NOMO-1 (cell line): ENCODE measurements around the gene CASP3.
A peak's percentile ranks its signal among the peaks of the same experiment; 100 is the strongest.

ENCODE experiments used
- DNase-seq, 2 experiments: peaks; one replicate each; lab custom pipeline; 2025; ENCODE audit not compliant: unreplicated experiment in 2 of 2; lab: John Stamatoyannopoulos, UW

CASP3 gene

DNA sequence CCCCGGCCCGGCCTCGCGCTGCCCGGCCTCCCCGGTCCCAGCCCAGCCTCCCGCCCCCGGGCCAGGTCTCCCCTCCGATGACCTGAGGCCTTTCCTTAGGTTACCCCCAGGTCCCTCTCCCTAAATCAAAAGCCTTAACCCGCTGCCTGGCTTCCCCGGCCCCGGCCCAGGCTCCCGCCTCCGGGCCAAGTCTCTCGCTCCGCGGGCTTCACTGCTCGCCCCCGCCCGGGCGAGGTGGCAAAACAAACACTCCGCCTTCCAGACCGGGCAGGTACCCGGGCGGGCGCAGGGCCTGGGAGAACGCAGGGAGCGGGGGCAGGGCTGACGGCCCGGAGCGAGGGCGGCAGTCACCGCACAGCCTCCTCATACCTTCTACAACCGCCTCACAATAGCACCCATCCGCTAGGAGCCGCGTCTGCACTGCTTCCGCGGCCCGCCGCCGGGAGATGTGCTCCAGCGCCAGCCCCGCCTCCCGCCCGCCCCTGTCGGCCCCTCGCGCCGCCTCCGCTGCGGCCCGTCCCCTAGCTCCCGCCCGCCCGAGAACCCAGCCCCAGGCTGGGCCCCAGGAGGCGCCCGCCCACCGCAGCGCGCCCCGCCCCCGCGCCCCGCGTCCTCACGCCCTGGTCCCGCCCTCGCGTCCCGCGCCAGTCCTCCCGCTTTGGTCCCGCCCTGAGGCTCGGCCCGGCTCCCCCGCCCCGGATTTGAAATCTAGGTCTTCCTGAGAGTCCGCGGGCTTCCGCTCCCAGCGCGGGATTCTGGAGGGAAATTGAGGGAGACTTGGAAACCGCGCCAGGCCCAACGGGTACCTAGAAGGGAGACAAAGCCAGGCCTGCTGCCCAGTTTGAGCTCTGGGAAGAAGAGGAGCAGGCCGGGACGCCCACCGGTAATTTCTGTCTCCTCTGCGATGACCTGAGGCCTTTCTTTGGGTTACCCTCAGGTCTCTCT is at the start of gene CASP3, which contains the start of gene PRIMPOL:
CASP3 (minus strand) TSS at position 422 of the 945 bp plus-strand sequence. CDS start 10,994 bp downstream, outside the sequence.
PRIMPOL (plus strand) TSS at position 713 of the 945 bp plus-strand sequence. CDS start 7,403 bp downstream, outside the sequence.
- peak; percentile 84 to 99 for DNase-seq

DNA sequence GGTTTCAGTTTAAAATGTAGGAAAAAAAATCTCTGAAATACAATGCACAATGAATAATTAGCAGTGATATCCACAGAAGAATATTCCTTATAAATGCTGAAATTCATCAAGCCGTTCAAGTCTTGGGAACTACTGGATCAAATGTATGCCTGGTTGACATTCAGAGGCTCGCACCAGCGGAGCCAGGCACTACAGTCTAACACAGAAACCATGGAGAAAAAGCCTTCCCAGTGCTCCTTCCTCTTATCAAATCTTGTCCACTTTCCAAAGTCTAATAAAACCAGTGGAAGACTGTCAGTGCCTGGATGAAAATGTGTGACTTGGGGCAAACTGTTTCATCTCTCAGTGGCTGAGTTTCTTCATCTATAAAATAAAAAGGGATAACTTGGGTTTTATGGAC is 48.7 kb upstream of the CASP3 start:
- DNase-seq, result no peak

DNA sequence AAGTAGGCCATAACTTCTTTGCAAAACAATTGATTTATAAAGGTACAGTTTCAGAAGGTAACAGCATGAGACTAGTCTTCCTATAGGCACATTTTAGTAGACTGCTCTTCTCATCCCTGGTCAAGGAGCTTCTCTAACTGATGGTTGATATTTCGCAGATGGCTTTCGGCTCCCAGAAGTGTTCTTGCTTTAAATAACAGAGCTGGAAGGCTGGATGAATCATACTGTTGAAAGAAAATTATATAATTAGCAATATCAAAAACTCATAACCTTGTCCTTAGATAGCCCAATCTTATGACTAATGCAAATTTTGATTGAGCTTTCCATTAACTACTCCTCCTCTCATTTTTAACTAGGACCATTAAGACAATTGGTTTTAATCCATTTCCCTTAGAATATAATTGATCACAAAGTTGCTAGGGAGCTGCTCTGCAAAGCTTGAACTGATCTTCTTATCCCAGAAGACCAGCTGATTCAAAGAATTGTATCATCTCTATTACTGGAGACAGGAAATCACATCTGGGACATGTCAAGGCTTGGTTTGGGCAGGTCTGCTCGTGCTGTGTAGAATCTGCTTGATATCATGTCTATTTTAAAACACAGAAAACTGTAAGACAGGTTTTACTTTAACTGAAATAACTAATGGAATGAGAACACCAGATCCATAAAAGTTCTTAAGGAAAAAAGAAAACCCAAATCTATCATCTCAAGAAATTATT is 46.1 kb upstream of the CASP3 start:
- no peak for DNase-seq

DNA sequence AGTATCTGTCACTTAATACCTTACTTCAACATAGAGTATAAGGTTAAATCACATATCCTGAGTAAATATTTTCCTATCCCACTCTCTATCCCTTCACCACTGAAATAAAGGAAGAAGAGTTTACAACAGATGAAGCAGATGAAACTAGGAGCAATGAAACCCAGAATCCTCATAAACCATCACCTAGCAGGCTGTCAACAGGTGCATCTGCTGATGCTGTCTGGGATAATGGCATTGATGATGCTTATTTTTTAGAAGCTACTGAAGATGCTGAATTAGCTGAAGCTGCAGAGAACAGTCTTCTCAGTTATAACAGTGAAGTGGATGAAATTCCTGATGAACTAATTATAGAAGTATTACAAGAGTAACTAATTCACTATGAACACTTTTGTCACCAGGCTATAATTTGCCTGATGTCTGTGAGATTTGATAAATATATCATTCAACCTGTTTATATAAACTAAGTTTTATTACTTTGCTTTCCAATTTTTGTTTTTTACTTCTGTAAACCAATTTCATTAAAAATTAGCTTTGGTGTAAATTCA is 45.2 kb upstream of the CASP3 start:
- no peak for DNase-seq

DNA sequence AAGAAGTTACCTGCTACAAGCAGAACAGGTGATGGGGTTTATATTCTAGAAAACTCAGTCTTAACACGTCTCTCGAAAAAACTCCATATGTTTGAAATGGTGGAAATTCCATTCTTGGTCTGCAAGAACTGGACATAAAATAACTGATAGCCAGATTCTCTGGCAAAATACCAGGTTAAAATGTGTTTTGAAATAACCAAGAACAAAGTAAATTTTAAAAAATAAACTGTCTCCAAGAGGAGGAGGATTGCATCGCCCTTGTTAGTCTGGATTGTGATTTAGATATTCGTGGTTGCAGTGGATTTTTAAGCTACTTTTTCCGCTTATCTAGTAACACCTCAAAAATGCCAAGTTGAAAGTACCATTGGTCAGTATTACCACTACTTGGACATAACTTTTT is 43.8 kb upstream of the CASP3 start:
- no peak for DNase-seq

DNA sequence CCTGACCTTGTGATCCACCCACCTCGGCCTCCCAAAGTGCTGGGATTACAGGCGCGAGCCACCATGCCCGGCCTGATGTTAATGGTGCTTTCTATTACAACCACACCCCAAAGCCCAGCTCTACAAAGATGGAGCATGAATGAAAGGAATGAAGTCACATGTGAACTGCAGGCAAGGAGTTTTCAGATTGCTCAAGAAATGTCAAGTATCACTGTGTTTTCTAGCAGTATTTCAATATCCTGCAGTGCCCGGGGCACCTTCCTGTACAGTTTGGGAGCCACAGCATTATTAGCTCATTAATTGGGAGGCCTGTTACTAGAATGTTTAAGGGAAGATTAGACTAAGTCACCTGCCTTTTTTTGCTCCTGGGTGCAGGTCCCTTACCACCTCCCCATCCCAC is 40.4 kb upstream of the CASP3 start:
- DNase-seq, result no peak

DNA sequence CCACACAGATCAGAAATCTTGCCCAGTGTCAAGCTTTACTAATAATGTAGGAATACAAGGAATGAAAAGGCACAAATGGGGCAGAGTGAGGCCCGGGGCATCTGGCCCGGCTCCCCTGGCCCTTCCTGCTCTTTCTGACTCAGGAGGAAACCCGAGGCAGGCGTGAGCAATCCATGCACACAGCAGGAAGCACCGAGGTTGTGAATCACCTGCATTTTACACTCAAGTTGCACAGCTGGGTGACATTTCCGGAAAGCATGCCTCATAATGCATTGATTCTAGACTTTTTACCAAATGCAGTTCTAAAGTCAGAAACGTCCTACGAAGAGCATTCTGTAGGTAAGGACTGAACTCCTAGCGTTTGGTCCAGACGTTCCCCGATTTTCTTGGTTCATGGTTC is 39.2 kb upstream of the CASP3 start:
- no peak for DNase-seq

DNA sequence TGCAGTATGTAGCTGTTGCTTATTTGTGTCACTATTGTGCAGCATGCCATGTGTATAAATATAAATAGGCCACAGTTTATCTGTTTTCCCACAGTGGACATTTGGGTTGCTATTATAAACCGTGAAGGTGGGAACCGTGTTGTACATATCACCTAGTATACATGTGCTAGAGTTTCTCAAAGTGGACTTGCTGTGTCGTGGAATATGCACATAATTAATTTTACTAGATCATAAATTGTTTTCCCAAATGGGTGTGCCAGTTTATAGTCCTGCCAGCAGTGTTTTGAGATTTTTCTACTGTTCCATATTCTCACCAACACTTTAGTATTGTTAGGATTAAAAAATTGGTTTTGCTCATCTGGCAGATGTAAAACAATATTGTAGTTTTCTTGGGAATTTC is 38.8 kb upstream of the CASP3 start:
- no peak for DNase-seq

DNA sequence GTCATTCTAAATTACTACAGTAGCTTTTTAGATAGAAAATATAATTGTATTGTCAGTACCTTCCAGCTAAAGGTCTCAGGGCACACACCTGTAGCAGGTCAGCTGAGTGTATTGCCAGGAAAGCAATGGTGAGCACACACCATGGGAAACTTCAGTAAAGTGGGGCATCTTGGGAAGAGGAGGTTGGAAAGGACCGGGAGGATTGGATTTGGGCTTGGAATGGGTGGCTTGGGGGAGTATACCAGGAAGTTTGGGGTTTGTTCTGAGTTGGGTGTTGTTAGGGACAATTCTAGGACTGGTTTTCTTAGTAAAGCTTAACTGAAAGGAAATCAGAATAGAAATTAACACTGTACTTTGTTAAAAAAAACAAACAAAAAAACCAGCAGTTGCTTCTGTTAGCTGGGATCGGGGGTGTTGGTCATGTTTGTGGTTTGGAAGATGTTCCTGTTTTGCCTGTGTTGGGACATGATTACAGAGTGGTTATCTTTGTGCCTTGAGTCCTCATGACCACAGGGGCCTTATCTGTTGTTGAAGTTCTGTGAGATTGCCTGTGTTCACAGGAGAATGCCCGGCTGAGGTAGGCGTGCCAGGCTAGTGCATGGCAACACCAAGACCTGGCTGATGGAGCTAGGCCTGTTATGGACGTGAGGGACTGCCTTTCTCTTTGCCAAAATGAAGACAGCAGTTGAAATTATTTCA is 35.4 kb upstream of the CASP3 start:
- DNase-seq, result peak; percentile 91 to 93

DNA sequence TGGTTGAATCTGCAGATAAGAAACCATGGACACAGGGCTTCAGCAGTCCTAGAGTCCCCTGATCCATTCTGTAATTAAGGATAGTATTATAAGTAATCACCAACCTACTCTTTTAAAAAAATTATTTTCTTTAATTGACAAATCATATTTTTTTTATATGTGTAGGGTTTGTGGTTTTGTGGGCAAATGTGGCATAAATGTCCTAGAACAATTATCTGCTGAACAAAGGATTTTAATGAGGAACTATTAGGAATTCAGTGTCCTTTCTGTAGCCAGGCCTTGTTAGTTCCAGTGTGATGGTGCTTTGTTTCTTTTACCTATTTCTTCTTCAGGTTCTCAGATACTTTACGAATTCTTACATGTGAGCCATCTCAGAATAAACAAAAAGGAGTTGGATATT is 32.7 kb upstream of the CASP3 start:
- DNase-seq, result no peak

DNA sequence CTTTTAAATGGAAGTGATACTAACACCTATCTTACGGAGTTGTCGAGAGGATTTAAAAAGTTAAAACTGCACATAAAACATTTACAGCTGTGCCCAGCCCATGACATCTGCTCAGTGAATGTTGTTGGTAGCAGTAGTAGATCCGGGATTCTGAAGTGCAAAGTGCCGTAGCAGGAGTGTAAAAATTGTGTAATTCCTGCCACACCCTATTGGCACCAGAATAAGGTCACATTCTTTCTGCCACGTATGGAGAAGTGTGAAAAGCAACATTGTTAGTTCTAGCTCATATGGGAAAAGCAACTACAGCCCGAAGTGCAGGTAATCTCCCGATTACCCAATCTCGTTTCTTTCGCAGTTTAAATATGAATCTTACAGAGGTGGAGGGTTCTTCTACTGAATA is 31.5 kb upstream of the CASP3 start:
- DNase-seq, result no peak

DNA sequence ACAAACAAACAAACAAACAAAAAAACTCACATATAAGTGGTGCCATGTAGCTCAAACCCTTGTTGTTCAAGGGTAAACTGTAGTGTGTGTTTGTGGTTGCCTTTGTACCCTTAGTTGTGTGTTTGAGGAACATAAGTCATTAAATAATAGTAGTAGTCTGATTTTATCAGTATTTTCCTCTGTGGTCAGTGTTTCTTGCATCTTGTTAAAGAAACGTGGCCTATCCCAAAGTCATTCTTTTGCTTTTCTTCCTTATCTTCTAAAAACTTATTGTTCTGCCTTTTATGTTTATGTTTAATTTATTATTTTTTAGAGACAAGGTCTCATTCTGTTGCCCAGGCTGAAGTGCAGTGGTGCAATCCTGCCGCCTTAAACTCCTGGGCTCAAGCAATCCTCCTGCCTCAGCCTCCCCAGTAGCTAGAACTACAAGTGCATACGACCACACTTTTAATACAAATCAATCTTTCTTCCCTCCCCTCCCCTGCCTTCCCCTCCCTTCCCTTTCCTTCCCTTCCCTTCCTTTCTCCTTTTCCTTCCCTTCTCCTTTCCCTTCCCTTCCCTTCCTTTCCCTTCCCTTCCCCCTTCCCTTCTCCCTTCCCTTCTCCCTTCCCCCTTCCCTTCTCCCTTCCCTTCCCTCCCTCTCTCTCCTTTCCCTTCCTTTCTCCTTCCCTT is 26.7 kb upstream of the CASP3 start:
- DNase-seq, result no peak

DNA sequence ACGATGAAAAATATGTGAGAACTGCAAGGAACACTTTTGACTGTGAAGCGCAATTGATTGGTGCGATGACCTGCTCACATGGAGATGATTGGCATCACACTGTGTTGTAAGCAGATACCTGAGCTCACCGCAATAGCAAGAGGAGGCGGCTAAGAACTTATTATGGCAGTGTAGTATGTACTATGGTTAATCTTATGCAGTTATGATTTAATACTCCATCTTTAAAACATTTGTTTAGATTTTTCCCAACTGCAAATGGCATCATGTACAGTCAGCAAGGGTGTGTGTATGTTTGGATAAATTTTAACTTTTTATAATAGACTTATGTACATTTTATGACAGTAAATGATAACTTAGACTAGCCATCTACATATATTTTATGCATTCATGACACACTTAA is 25.8 kb upstream of the CASP3 start:
- no peak for DNase-seq

DNA sequence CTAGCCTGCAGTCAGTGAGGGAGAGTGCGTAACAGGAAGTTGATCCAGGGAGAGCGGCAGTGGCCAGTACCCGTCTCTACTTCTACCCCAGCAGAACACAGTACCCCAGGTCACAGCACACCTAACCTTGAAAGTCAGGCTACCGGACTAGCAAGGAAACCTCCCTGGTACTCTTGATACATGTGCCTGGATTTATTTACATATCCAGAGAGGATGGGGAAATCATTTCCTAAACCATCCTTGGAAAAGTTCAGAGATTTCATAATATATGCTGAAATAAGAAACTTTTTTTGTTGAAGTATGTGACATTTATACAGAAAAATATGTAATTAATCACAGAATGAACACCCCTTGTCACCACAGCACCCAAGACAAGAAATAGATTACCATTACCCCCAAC is 24.8 kb upstream of the CASP3 start:
- no peak for DNase-seq

DNA sequence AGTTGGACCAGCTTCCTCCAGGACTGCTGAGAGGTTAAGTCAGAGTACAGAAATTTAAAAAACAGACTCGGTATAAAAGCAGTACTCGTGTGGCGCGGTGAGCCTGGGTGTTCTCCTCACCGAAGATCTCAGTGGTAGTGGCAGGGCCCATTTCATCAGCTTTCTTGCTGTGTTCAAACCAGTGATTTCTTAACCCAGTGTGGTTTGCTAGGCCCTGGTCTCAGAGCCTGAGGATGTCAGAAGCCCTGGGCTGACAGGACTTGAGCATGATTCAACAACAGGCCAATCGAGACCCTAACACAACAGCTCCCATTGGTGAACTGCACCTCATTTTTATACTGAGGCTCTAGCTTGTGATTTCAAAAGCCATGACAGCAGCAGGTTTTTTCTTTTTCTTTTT is 23.5 kb upstream of the CASP3 start:
- no peak for DNase-seq

DNA sequence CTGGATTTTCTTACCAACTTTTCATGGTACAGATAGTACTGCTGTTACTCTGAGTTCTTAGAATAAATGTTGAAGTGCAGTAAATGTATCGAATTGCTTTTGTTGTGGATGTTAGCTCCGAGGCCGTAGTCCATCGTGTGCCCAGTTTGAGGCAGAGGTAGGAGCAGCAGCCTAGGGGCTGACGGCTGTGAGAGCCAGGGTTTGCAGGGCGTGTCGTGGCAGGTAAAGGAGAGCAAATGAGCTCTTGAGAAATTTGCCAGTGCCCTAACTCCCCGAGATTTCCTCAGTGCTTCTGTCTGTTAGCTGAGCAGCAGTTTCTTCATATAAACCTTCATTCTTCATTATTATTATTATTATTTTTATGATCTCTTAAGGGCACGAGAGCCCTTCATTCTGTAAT is 21.9 kb upstream of the CASP3 start:
- DNase-seq, result no peak

DNA sequence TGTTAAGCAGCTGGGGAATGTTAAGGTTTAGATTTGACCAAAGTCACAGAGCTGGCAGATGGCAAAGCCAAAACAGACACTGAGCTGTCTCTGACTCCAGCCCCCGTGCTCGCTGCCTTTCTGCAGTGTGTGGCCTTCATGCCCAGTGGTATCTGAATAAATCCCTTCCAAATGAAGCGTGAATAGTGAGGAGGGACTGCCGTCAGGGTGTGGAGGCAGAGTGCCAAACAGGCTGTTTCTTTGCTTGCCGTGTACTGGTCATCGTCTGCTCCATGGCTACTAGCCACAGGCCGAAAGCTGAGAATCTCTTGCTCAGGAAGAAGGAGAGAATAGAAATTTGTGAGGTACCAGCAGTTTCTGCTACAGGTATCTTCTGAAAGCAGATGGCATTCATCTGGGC is 20.0 kb upstream of the CASP3 start:
- DNase-seq, result no peak

DNA sequence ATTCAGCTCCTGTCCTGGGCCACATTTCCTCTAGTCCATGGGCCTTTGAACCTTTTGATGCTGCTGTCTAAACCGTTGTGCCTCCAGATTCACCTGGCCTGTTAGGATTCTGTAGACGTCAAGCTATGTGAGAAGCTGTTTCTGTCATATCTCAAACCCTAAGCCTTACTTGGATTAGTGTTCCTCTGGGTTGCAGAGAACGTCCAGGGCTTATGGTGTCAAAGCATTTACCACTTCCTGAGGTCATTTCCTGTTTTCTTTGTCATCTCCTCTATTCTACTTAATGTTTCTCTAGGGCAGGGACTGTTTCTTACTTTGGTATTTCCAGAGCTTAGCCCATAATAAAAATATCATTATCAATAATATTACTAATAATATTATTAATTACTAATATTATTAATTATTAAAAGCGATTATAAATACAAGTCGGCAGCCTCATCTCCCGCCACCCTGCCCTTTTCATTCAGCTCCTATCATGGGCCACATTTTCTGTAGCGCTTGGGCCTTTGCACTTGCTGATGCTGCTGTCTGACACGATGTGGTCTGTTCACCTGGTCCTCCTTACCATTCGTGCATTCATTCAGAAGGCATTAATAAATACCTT is 19.4 kb upstream of the CASP3 start:
- DNase-seq, result peak; percentile 50 to 69

DNA sequence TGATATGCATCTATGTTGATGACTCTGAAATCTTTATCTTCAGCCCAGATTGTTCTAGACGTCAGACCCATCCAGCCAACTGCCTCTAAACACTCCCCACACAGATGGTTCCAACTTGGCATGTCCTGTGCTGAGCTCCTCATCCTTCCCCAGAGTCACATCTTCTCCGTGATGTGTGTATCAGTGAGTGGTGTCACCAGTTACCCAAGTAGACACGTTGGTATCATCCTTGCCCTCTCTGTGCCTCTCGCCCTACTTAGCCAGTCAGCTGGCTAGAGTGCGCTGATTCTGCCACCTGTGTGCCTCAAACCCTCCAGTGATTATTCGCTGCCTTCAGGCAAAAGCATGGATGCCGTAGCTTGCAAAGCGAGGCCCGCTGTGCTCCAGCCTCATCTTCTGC is 18.8 kb upstream of the CASP3 start:
- no peak for DNase-seq

DNA sequence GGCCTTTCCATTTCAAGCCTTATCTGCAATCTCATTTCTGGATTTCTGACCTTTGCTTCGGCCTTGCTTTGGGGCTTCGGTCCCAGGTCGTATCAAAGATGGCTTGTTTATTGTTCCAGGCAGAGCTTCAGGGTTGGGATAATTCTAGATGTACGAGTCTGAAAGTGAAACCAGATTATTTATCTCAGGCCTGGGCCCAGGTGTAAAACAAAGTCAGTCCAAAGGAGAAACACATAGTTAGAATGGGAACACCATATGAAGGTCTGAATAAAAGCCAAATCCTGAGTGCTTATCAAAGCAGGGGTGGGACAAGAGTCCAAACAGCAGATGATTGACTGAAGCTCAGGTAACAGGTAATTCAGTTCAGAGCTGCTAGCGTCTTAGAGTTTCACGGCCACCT is 17.4 kb upstream of the CASP3 start:
- no peak for DNase-seq
